OCI-LY1 (cell line): Measurements from ENCODE around the gene TNS3.

Experiments used
- EZH2 ChIP-seq: fragments of 200-600 bp; sonication (generic), shearing (Covaris generic); IDR thresholded peaks from 2 replicates; pipeline ENCODE4 v1.8.0; 2017; ENCODE audit warnings: borderline replicate concordance, mixed run types, mild to moderate bottlenecking, antibody characterized with exemption, low read length, moderate library complexity, mixed read lengths
- TF ChIP-seq, protein P1 (sequence below): fragments of 200-600 bp; sonication (generic), shearing (Covaris generic); IDR thresholded peaks from 2 replicates; pipeline ENCODE4 v1.5.1; 2017; ENCODE audit warnings: mild to moderate bottlenecking, antibody characterized with exemption, low read length, moderate library complexity, mixed read lengths

DNA sequence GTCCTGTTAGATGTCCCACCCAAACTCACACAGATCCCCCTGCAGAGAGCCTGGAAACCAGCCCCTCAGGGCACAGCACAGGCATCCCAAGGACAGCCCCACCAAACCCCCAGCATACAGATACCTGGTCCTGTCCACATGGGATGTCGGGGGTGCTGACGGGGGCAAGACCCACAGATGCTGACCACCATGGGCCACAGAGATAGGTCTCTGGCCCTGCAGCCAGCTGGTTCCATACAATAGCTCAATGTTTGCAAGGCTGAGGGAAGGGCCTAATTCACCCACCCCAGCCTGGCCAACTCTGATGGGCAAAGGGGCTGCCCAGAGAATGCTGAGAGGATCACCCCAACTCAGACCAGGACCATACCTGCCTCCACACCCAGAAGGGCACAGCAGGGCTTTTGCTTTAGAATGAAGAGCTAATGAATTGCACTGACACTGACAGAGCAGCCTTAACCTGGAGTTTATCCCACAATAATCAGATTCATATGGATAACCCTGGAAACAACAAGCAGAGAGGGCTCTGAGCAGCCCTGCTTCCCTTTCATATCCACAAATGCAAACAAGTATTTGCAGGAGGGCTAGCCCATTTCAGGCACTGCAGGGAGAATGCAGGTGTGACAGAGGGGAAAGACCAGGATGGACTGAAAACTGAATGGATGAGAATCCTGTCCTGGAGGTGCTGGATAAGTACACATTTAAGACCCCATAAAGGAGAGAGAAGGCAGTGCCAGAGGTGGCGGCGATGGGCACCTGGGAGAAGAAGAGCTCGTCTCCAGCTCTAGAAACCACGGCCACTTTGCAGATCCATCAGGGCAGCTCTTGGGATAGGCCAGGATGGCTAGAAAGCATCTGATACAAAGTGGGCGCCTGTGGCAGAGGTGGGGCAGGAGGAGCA lies 126.7 kb downstream of the TNS3 start:
- TF ChIP-seq, protein P1, sequence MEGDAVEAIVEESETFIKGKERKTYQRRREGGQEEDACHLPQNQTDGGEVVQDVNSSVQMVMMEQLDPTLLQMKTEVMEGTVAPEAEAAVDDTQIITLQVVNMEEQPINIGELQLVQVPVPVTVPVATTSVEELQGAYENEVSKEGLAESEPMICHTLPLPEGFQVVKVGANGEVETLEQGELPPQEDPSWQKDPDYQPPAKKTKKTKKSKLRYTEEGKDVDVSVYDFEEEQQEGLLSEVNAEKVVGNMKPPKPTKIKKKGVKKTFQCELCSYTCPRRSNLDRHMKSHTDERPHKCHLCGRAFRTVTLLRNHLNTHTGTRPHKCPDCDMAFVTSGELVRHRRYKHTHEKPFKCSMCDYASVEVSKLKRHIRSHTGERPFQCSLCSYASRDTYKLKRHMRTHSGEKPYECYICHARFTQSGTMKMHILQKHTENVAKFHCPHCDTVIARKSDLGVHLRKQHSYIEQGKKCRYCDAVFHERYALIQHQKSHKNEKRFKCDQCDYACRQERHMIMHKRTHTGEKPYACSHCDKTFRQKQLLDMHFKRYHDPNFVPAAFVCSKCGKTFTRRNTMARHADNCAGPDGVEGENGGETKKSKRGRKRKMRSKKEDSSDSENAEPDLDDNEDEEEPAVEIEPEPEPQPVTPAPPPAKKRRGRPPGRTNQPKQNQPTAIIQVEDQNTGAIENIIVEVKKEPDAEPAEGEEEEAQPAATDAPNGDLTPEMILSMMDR = no peak
- TF ChIP-seq EZH2 = no peak
